ENCODE measurements around the gene INTS11.

The INTS11 gene

DNA sequence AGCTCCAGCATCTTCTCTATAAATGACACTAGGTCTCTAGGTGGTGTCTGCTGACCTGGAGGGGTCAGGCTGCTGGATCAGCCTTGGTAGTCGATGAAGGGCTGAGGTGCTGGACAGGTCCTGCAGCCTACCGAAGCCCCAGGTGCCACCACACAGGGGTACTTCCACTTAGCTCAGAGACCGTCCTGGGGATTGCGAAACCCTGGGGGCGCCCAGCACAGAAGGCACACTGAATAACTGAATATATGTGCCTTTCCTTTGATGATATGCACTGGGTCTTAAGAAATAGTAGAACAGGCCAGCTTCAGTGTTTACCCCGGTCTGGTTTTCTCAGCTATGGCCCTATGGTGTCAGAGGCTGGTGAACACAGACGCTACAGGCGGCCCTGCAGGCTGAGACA is 61.7 kb downstream of the INTS11 start:
- no peak for DNase-seq (ENCODE audit: low read depth)
- TF ChIP-seq, protein P1, sequence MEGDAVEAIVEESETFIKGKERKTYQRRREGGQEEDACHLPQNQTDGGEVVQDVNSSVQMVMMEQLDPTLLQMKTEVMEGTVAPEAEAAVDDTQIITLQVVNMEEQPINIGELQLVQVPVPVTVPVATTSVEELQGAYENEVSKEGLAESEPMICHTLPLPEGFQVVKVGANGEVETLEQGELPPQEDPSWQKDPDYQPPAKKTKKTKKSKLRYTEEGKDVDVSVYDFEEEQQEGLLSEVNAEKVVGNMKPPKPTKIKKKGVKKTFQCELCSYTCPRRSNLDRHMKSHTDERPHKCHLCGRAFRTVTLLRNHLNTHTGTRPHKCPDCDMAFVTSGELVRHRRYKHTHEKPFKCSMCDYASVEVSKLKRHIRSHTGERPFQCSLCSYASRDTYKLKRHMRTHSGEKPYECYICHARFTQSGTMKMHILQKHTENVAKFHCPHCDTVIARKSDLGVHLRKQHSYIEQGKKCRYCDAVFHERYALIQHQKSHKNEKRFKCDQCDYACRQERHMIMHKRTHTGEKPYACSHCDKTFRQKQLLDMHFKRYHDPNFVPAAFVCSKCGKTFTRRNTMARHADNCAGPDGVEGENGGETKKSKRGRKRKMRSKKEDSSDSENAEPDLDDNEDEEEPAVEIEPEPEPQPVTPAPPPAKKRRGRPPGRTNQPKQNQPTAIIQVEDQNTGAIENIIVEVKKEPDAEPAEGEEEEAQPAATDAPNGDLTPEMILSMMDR (conservative IDR thresholded peaks at IDR 0.05; ENCODE audit: control insufficient read depth, insufficient read depth, low read depth, low read length), result no peak
- no peak overlapping the region for H3K4me3 ChIP-seq (ENCODE audit: control insufficient read depth, low read depth, low read length)

DNA sequence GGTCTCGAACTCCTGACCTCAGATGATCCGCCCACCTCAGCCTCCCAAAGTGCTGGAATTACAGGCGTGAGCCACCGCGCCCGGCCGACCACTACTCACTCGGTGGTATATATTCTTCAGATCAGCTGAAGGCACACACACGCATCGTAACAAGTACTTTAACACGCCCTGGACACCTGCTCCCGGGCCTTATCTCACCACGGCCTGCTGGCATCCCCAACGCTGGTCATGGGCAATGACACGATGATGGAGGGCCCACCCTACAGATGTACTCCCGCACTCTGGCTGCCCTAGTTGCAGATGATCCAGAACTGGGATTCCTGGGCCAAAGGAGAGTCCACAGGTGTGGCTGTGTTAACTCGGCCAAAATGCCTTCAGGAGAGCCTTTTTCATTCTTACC is 62.4 kb downstream of the INTS11 start:
- no peak for DNase-seq (ENCODE audit: low read depth)
- TF ChIP-seq, protein P1 (conservative IDR thresholded peaks at IDR 0.05; ENCODE audit: control insufficient read depth, insufficient read depth, low read depth, low read length), result no peak
- H3K4me3 ChIP-seq (ENCODE audit: control insufficient read depth, low read depth, low read length), result no peak overlapping the region

Measured in fibroblast of mammary gland (primary cell).